GM21423 (cell line): Measurements from ENCODE around the gene LDLRAD4.
"Not testable (repeated sequence)": the region's sequence is repeated elsewhere in the genome, so short reads cannot be mapped to it uniquely, and the experiment has no call there.

Experiments used
- ATAC-seq: cut with Tn5 transposase; IDR thresholded peaks from one replicate; pipeline ENCODE4 v1.9.1; 2021; ENCODE audit warnings: mild to moderate bottlenecking, moderate library complexity; ENCODE audit not compliant: unreplicated experiment

Gene LDLRAD4

GRCh38 chr18:13603304-13604019 lies 384.9 kb downstream of the LDLRAD4 start:
- ATAC-seq = no peak

GRCh38 chr18:13604786-13605185 lies 386.2 kb downstream of the LDLRAD4 start:
- ATAC-seq = no peak

- ATAC-seq = no peak
Measured at GRCh38 chr18:13605477-13605876, 386.9 kb downstream of the LDLRAD4 start.

GRCh38 chr18:13605901-13606300 lies 387.3 kb downstream of the LDLRAD4 start:
- ATAC-seq = no peak

- no peak for ATAC-seq
Measured at GRCh38 chr18:13606604-13607254, 388.2 kb downstream of the LDLRAD4 start.

- ATAC-seq = not testable (repeated sequence)
Measured at GRCh38 chr18:13608024-13608562, 389.5 kb downstream of the LDLRAD4 start.

GRCh38 chr18:13608791-13609532 lies 390.4 kb downstream of the LDLRAD4 start:
- no peak for ATAC-seq

GRCh38 chr18:13610555-13611141 lies 392.1 kb downstream of the LDLRAD4 start:
- ATAC-seq = no peak

- peak; percentile 23 for ATAC-seq
Measured at GRCh38 chr18:13611142-13611600, 392.6 kb downstream of the LDLRAD4 start.

- ATAC-seq = no peak
Measured at GRCh38 chr18:13611601-13612195, 393.1 kb downstream of the LDLRAD4 start.

- peak; percentile 54 for ATAC-seq
Measured at GRCh38 chr18:13612196-13612997, 393.8 kb downstream of the LDLRAD4 start.

- ATAC-seq = no peak
Measured at GRCh38 chr18:13613099-13613498, 394.5 kb downstream of the LDLRAD4 start.

GRCh38 chr18:13613591-13614501 lies 395.3 kb downstream of the LDLRAD4 start:
- no peak for ATAC-seq

GRCh38 chr18:13614641-13615288 lies 396.2 kb downstream of the LDLRAD4 start:
- no peak for ATAC-seq

- no peak for ATAC-seq
Measured at GRCh38 chr18:13615432-13615861, 396.9 kb downstream of the LDLRAD4 start.

GRCh38 chr18:13616041-13616440 lies 397.5 kb downstream of the LDLRAD4 start:
- no peak for ATAC-seq

- no peak for ATAC-seq
Measured at GRCh38 chr18:13616525-13617035, 398.0 kb downstream of the LDLRAD4 start.
